ENCODE data around the gene GNG13.

Gene GNG13

DNA sequence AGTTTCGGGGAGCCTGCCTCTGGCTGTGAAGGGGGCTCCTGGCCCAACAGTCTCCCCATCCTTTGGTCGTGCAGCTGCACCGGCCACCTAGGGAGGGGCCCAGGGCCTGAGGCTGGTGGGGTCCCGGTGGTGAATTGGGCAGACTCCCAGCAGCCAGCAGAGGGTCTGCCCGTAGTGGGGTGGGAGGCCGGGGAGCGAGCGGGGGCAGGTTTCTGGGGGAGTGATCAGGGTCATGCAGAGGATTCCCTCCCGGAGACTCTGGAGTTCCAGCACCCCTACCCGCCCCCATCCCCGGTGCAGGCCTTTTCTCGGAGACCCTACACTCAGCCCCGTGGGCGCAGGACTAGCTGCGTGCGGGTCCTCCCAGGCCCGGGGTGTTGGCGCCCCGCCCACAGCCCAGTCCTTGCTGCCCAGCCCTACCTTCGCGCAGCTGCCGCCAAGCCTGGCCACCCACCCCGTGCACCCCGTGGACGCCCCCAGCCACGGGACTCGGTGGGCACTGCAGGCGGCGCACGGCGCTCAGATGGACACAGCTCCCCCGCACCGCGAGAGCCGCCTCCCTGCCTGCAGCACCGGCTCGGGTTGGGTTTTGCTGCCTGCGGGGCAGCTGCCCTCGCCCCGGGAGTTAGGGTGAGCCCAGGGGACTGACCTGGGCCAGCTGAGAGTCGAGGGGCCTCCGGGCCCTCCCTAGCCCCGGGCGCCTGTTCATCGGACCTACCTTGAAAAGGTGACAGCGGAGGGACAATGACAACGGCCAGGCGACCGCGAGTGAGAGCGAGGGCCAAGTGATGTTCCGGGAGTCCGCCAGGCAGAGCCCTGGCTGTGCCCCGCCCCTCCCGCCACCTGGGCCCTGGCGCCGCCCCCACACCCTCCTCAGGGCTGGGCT, at the start of gene GNG13:
TSS of gene GNG13 (minus strand) at position 787 of the 886 bp plus-strand sequence. CDS start 1,657 bp downstream, outside the sequence.
- Mint-ChIP-seq H3K4me3 (no peak within 1 kb of the TSS), H3K27me3 (no peaks in the 10 kb centered on the region), H3K9me3 (ENCODE audit: low read depth) (no peaks in the 10 kb centered on the region), H3K27ac (no peak within 1 kb of the TSS), H3K4me1 (ENCODE audit: low read depth) (no peaks in the 10 kb centered on the region), H3K36me3 (no peaks in the 10 kb centered on the region)

DNA sequence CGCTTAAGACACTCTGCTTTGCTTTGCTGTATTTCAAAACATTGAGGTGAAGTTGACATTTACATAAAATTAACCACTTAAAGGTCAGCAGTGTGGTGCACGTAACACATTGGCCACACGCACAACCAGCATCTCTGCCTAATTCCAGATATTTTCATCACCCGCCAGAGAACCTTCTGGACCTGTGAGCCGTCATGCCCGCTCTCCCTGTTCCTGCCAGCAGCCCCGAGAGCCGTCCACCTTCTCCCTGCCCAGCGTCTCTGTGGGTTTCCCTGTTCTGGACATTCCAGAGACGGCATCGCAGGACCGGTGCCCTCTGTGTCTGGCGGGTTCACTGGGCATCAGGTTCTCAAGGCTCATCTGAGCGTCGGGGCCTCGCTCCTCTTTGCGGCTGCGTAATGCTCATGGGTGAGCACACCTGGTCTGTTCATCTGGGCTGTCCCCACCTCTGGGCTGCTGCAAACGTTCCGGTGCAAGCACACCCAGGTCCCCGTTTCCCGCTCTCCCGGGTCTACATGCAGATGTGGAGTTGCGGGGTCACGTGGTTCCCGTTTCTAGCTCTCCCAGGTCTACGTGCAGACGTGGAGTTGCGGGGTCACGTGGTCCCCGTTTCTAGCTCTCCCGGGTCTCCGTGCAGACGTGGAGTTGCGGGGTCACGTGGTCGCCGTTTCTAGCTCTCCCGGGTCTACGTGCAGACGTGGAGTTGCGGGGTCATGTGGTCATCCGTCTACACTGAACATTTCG, 48.1 kb upstream of the GNG13 start:
- H3K9me3 Mint-ChIP-seq (ENCODE audit: low read depth), result no peaks in the 10 kb centered on the region
- no peaks in the 10 kb centered on the region for H3K27me3 Mint-ChIP-seq
- peaks cover 2% of the 10 kb centered on the region for H3K36me3 Mint-ChIP-seq
- H3K4me1 Mint-ChIP-seq (ENCODE audit: low read depth), result no peaks in the 10 kb centered on the region
- no peak overlapping the region for H3K27ac Mint-ChIP-seq
- H3K4me3 Mint-ChIP-seq, result no peak overlapping the region

DNA sequence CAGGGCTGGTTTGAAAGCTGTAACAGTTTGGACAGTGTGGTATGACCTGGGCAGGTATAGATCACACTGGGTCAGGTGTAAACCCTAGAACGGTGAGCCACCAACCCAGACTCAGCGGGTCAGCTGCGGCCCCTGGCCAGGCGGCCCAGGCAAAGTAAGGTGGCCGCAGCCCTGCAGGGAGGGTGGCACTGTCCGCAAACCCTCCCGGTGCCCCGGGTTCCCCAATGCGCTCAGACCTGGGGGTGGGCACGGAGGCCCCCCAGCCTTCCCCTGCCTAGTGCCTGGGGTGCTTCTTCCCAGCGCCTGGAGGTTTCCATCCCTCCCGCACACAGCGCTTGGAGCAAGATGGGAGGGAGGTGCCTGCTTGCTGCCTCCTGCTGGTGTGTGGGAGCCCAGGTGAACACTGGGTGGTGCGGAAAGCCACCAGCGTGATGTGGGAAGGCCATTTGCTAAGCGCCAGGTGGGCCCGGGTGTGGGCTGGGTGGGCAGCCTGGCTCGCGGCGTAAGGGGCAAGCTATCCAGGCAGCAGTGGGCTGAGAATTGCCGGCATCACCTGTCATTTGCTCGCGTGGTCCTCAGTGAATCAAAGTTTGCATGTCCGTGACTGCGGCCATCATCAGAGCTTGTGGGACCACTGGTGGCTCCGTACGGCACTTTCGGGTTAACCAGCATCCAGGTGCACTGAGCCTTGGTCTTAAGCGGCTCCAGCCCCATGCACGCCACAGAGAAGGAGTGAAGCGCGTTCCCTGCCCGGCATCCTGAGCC, 47.3 kb upstream of the GNG13 start:
- H3K4me3 Mint-ChIP-seq, result no peak overlapping the region

GRCh38 chr16:847151-847550, 46.6 kb upstream of the GNG13 start:
- H3K9me3 Mint-ChIP-seq (ENCODE audit: low read depth), result no peaks in the 10 kb centered on the region
- no peaks in the 10 kb centered on the region for H3K36me3 Mint-ChIP-seq
- no peaks in the 10 kb centered on the region for H3K4me1 Mint-ChIP-seq (ENCODE audit: low read depth)
- H3K27ac Mint-ChIP-seq, result no peak overlapping the region
- no peaks in the 10 kb centered on the region for H3K27me3 Mint-ChIP-seq
- no peak overlapping the region for H3K4me3 Mint-ChIP-seq

More for the DNA sequence above, 47.3 kb upstream of the GNG13 start:
- H3K36me3 Mint-ChIP-seq, result no peaks in the 10 kb centered on the region
- no peaks in the 10 kb centered on the region for H3K27me3 Mint-ChIP-seq
- H3K27ac Mint-ChIP-seq, result no peak overlapping the region
- no peaks in the 10 kb centered on the region for H3K4me1 Mint-ChIP-seq (ENCODE audit: low read depth)
- no peaks in the 10 kb centered on the region for H3K9me3 Mint-ChIP-seq (ENCODE audit: low read depth)

GRCh38 chr16:845351-845745, 44.8 kb upstream of the GNG13 start:
- Mint-ChIP-seq H3K36me3 (no peaks in the 10 kb centered on the region), H3K27ac (no peak overlapping the region), H3K4me3 (no peak overlapping the region), H3K9me3 (ENCODE audit: low read depth) (no peaks in the 10 kb centered on the region), H3K4me1 (ENCODE audit: low read depth) (no peaks in the 10 kb centered on the region), H3K27me3 (no peaks in the 10 kb centered on the region)

GRCh38 chr16:844638-845350, 44.3 kb upstream of the GNG13 start:
- Mint-ChIP-seq H3K4me3 (no peak overlapping the region), H3K36me3 (no peaks in the 10 kb centered on the region), H3K27ac (no peak overlapping the region), H3K9me3 (ENCODE audit: low read depth) (no peaks in the 10 kb centered on the region), H3K4me1 (ENCODE audit: low read depth) (no peaks in the 10 kb centered on the region), H3K27me3 (no peaks in the 10 kb centered on the region)

GRCh38 chr16:843771-844170, 43.2 kb upstream of the GNG13 start:
- Mint-ChIP-seq H3K27me3 (no peaks in the 10 kb centered on the region), H3K36me3 (no peaks in the 10 kb centered on the region), H3K4me1 (ENCODE audit: low read depth) (no peaks in the 10 kb centered on the region), H3K4me3 (no peak overlapping the region), H3K9me3 (ENCODE audit: low read depth) (no peaks in the 10 kb centered on the region), H3K27ac (no peak overlapping the region)

- H3K4me3 Mint-ChIP-seq, result no peak overlapping the region
- H3K9me3 Mint-ChIP-seq (ENCODE audit: low read depth), result no peaks in the 10 kb centered on the region
- H3K4me1 Mint-ChIP-seq (ENCODE audit: low read depth), result no peaks in the 10 kb centered on the region
- H3K27me3 Mint-ChIP-seq, result no peaks in the 10 kb centered on the region
- no peak overlapping the region for H3K27ac Mint-ChIP-seq
- no peaks in the 10 kb centered on the region for H3K36me3 Mint-ChIP-seq
Observed at GRCh38 chr16:842711-843560, 42.4 kb upstream of the GNG13 start.

- Mint-ChIP-seq H3K4me3 (no peak overlapping the region), H3K9me3 (ENCODE audit: low read depth) (no peaks in the 10 kb centered on the region), H3K27ac (no peak overlapping the region), H3K27me3 (no peaks in the 10 kb centered on the region), H3K36me3 (no peaks in the 10 kb centered on the region), H3K4me1 (ENCODE audit: low read depth) (no peaks in the 10 kb centered on the region)
Observed at GRCh38 chr16:842061-842476, 41.5 kb upstream of the GNG13 start.

DNA sequence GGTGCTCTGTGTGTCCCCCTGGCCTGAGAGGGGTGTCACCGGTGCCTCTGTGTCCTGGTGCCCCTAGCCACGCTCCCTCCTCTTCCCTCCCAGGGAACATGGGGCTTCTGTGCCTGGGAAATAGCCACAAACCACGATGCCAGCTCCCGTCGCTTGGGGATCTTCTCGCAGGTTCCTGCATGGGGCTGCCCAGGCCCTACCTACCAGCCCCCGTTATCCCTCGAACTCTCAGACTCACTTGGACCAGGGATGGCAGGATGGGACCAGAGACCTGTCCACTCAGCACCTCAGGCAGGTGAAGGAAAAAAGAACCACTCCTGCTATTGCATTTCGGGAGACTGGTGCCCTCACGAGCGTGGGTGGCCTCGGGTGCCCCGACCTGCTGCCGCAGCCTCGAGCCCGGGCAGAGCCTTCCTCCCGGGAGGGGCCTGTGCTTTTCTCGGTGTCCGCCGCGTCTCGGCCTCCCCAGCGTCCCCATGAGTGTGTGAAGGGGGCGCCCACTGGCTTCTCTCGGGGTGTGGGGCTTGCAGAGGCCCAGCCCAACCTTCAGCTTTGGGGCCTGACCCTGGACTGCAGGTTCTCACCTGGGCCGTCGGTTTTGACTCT, 41.0 kb upstream of the GNG13 start:
- Mint-ChIP-seq H3K4me1 (ENCODE audit: low read depth) (no peaks in the 10 kb centered on the region), H3K36me3 (no peaks in the 10 kb centered on the region), H3K27me3 (no peaks in the 10 kb centered on the region), H3K27ac (no peak overlapping the region), H3K4me3 (no peak overlapping the region), H3K9me3 (ENCODE audit: low read depth) (peaks cover under 1% of the 10 kb centered on the region)

GRCh38 chr16:840561-841454, 40.3 kb upstream of the GNG13 start:
- Mint-ChIP-seq H3K4me1 (ENCODE audit: low read depth) (no peaks in the 10 kb centered on the region), H3K27me3 (no peaks in the 10 kb centered on the region), H3K4me3 (no peak overlapping the region), H3K36me3 (no peaks in the 10 kb centered on the region), H3K9me3 (ENCODE audit: low read depth) (peaks cover 6% of the 10 kb centered on the region), H3K27ac (no peak overlapping the region)

- H3K27ac Mint-ChIP-seq, result no peak overlapping the region
- peaks cover 6% of the 10 kb centered on the region for H3K9me3 Mint-ChIP-seq (ENCODE audit: low read depth)
- H3K36me3 Mint-ChIP-seq, result no peaks in the 10 kb centered on the region
- no peaks in the 10 kb centered on the region for H3K27me3 Mint-ChIP-seq
- H3K4me3 Mint-ChIP-seq, result no peak overlapping the region
- no peaks in the 10 kb centered on the region for H3K4me1 Mint-ChIP-seq (ENCODE audit: low read depth)
Observed at GRCh38 chr16:839643-840408, 39.3 kb upstream of the GNG13 start.

Data from activated naive CD8-positive, alpha-beta T cell (primary cell).